Loucy (cell line): ENCODE results near the gene DCXR.

Experiments used
- H2AFZ ChIP-seq: fragments of 200-600 bp; sonication (generic); 2 replicates; pipeline ENCODE4 v1.6.0; 2016; ENCODE audit warnings: antibody characterized with exemption, mild to moderate bottlenecking, low read length, moderate library complexity
- H3F3A ChIP-seq: fragments of 200-600 bp; 2 replicates; pipeline ENCODE4 v1.6.0; 2016; ENCODE audit warnings: antibody characterized with exemption, low read depth, mild to moderate bottlenecking
- H3K27me3 ChIP-seq: fragments of 200-600 bp; sonication (generic); 2 replicates; pipeline ENCODE4 v1.6.1; 2014; ENCODE audit warnings: low read length, mild to moderate bottlenecking; ENCODE audit not compliant: insufficient read depth, poor library complexity, severe bottlenecking
- H3K36me3 ChIP-seq: fragments of 200-600 bp; sonication (generic); 2 replicates; pipeline ENCODE4 v1.6.1; 2016; ENCODE audit warnings: low read length; ENCODE audit not compliant: insufficient read depth
- H3K4me1 ChIP-seq: fragments of 200-600 bp; sonication (generic); 2 replicates; pipeline ENCODE4 v1.5.1; 2014; ENCODE audit warnings: low read length, mild to moderate bottlenecking; ENCODE audit not compliant: insufficient read depth, poor library complexity, severe bottlenecking
- H3K4me2 ChIP-seq: fragments of 200-600 bp; sonication (generic); 2 replicates; pipeline ENCODE4 v1.6.0; 2014; ENCODE audit warnings: antibody characterized with exemption, low read length, low read depth, mild to moderate bottlenecking; ENCODE audit not compliant: poor library complexity, severe bottlenecking
- H3K4me3 ChIP-seq: fragments of 200-600 bp; sonication (generic); 2 replicates; pipeline ENCODE4 v1.5.1; 2014; ENCODE audit warnings: low read length, mild to moderate bottlenecking, mixed read lengths; ENCODE audit not compliant: poor library complexity, severe bottlenecking
- H3K79me2 ChIP-seq: fragments of 200-600 bp; sonication (generic); 2 replicates; pipeline ENCODE4 v1.6.1; 2014; ENCODE audit warnings: low read length; ENCODE audit not compliant: insufficient read depth
- H3K9ac ChIP-seq: fragments of 200-600 bp; sonication (generic); 2 replicates; pipeline ENCODE4 v1.6.0; 2014; ENCODE audit warnings: mild to moderate bottlenecking, low read depth, low read length, moderate library complexity; ENCODE audit not compliant: poor library complexity, severe bottlenecking
- H3K9me2 ChIP-seq: fragments of 200-600 bp; sonication (generic); replicated peaks from 2 replicates; pipeline ENCODE4 v1.6.1; 2016; ENCODE audit warnings: low read depth, low read length, mixed read lengths
- H3K9me3 ChIP-seq: fragments of 200-600 bp; sonication (generic); 2 replicates; pipeline ENCODE4 v1.6.1; 2014; ENCODE audit warnings: mild to moderate bottlenecking, antibody characterized with exemption, low read length, low read depth; ENCODE audit not compliant: insufficient read depth
- H4K20me1 ChIP-seq: fragments of 200-600 bp; sonication (generic); 2 replicates; pipeline ENCODE4 v1.6.0; 2014; ENCODE audit warnings: antibody characterized with exemption, low read length, mild to moderate bottlenecking; ENCODE audit not compliant: insufficient read depth, poor library complexity, severe bottlenecking
- EZH2phosphoT487 ChIP-seq: fragments of 200-600 bp; IDR thresholded peaks from 2 replicates; pipeline ENCODE4 v1.6.1; 2018; ENCODE audit warnings: antibody characterized with exemption, mild to moderate bottlenecking, moderate library complexity, borderline replicate concordance
- TF ChIP-seq, protein P1 (sequence below): fragments of 200-600 bp; sonication (generic); conservative IDR thresholded peaks from 2 replicates; pipeline ENCODE4 v1.5.1; 2014; ENCODE audit warnings: mild to moderate bottlenecking, antibody characterized with exemption, low read length

The DCXR gene

DNA sequence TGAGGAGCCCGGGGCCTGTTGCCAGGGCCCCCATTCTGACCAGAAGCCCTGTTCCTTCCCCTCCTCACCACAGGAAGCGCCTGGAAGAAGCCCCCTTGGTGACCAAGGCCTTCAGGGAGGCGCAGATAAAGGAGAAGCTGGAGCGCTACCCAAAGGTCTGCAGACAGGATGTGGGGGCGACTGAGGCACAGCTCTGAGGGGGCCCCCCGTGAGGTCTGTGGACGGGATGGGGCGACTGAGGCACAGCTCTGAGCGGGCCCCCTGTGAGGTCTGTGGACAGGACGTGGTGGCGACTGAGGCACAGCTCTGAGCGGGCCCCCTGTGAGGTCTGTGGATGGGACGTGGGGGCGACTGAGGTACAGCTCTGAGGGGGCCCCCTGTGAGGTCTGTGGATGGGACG, 28.1 kb downstream of the DCXR start:
- Histone ChIP-seq H4K20me1 (no peaks in the 10 kb centered on the region), H2AFZ (no peak overlapping the region), H3F3A (no peaks in the 10 kb centered on the region), H3K4me3 (no peak overlapping the region), H3K9me2 (no peaks in the 10 kb centered on the region), H3K36me3 (no peaks in the 10 kb centered on the region), H3K4me1 (no peaks in the 10 kb centered on the region), H3K9me3 (no peaks in the 10 kb centered on the region), H3K79me2 (no peaks in the 10 kb centered on the region), H3K27me3 (no peaks in the 10 kb centered on the region), H3K4me2 (no peak overlapping the region), H3K9ac (no peak overlapping the region)
- TF ChIP-seq, protein P1, sequence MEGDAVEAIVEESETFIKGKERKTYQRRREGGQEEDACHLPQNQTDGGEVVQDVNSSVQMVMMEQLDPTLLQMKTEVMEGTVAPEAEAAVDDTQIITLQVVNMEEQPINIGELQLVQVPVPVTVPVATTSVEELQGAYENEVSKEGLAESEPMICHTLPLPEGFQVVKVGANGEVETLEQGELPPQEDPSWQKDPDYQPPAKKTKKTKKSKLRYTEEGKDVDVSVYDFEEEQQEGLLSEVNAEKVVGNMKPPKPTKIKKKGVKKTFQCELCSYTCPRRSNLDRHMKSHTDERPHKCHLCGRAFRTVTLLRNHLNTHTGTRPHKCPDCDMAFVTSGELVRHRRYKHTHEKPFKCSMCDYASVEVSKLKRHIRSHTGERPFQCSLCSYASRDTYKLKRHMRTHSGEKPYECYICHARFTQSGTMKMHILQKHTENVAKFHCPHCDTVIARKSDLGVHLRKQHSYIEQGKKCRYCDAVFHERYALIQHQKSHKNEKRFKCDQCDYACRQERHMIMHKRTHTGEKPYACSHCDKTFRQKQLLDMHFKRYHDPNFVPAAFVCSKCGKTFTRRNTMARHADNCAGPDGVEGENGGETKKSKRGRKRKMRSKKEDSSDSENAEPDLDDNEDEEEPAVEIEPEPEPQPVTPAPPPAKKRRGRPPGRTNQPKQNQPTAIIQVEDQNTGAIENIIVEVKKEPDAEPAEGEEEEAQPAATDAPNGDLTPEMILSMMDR = no peak
- TF ChIP-seq EZH2phosphoT487 = no peak

DNA sequence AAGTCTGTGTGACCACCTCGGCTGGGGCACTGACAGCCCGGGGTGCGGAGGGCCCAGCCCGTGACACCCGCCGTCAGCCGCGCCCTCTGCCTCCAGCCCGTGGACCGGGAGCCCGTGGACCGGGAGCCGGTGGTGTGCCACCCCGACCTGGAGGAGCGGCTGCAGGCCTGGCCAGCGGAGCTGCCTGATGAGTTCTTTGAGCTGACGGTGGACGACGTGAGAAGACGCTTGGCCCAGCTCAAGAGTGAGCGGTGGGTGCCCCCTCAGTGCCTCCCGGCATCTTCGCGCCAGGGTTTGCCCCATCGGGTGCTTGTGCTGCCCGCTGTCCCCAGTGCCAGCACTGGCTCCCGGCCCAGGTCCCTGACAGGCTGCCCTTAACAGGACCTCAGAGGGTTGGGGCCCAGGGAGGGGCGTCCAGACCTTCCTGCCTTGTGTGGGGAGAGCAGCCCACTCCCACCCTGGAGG, 28.5 kb downstream of the DCXR start:
- H3K9me3 ChIP-seq = no peaks in the 10 kb centered on the region
- TF ChIP-seq, protein P1 = no peak
- no peak for TF ChIP-seq EZH2phosphoT487
- H3K4me1 ChIP-seq = no peaks in the 10 kb centered on the region
- H3F3A ChIP-seq = no peaks in the 10 kb centered on the region
- H3K9me2 ChIP-seq = no peaks in the 10 kb centered on the region
- no peaks in the 10 kb centered on the region for H4K20me1 ChIP-seq
- H3K36me3 ChIP-seq = no peaks in the 10 kb centered on the region
- no peak overlapping the region for H3K4me3 ChIP-seq
- no peak overlapping the region for H2AFZ ChIP-seq
- no peaks in the 10 kb centered on the region for H3K79me2 ChIP-seq
- H3K9ac ChIP-seq = no peak overlapping the region
- H3K4me2 ChIP-seq = no peak overlapping the region
- no peaks in the 10 kb centered on the region for H3K27me3 ChIP-seq

DNA sequence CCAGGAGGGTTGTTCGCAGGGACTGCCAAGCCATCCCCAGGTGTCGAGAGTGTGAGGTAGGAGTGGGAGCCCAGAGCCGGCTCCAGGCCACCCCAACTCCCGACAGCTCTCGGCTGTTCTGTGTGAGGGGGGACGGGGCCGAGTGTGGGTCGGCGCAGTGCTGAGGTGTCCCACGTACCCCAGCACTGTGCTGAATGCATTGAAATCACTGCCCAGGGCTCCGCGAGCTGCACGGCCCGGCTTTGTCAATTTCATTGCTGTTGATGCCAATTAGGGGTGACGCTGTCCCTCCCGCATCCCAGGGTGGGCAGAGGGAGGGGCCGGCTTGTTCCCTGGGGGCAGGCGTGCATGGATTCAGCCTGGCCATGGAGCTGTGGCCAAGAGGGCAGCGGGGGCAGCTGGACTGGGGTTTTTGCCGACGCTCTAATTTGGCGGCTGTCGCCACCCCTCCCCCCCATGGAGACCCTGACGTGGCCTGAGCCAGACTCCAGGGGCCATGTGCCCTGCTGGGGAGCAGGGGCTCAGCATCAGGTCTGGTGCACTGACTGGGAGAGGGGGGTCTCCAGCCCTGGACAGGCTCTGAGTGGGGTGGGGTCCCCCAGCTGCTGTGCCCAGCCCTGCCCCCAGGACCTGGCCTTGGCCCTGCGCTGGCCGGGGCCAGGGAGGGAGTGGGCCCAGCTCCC, 29.1 kb downstream of the DCXR start:
- no peak overlapping the region for H2AFZ ChIP-seq
- H4K20me1 ChIP-seq = no peaks in the 10 kb centered on the region
- TF ChIP-seq, protein P1 = no peak
- no peak for TF ChIP-seq EZH2phosphoT487

More for the DNA sequence above, 29.1 kb downstream of the DCXR start:
- no peak overlapping the region for H3K4me2 ChIP-seq
- no peaks in the 10 kb centered on the region for H3K4me1 ChIP-seq
- H3K36me3 ChIP-seq = no peaks in the 10 kb centered on the region
- no peaks in the 10 kb centered on the region for H3K9me3 ChIP-seq
- no peak overlapping the region for H3K4me3 ChIP-seq
- no peaks in the 10 kb centered on the region for H3F3A ChIP-seq
- H3K9me2 ChIP-seq = no peaks in the 10 kb centered on the region
- no peak overlapping the region for H3K9ac ChIP-seq
- H3K79me2 ChIP-seq = no peaks in the 10 kb centered on the region
- no peaks in the 10 kb centered on the region for H3K27me3 ChIP-seq
